ENCODE results near the gene CDK8.

DNA sequence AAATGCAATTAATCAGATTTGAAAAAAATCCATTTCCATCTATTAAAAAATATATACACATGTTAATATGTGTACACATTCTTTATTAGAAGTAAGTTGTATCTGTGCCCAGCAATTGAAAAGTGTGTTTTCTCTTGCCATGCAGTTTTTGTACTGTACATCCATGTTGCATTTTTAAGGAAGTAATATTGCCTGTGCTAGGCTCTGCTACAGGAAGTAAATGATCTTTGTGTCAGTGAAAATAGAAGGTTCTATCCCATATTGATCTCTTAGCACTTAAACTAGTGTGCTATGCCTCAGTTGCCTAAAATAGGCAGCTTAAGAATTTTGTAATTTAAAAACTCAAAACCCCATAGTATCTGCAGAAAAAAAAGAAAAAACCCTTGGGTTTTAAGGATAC, 122.5 kb downstream of the CDK8 start:
- no peak for TF ChIP-seq POLR2AphosphoS5 (IDR thresholded peaks at IDR 0.05; ENCODE audit: insufficient read depth in 1 of 2, low read depth in 1 of 2)
- TF ChIP-seq, protein P1, sequence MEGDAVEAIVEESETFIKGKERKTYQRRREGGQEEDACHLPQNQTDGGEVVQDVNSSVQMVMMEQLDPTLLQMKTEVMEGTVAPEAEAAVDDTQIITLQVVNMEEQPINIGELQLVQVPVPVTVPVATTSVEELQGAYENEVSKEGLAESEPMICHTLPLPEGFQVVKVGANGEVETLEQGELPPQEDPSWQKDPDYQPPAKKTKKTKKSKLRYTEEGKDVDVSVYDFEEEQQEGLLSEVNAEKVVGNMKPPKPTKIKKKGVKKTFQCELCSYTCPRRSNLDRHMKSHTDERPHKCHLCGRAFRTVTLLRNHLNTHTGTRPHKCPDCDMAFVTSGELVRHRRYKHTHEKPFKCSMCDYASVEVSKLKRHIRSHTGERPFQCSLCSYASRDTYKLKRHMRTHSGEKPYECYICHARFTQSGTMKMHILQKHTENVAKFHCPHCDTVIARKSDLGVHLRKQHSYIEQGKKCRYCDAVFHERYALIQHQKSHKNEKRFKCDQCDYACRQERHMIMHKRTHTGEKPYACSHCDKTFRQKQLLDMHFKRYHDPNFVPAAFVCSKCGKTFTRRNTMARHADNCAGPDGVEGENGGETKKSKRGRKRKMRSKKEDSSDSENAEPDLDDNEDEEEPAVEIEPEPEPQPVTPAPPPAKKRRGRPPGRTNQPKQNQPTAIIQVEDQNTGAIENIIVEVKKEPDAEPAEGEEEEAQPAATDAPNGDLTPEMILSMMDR (IDR thresholded peaks at IDR 0.05), result no peak
- TF ChIP-seq POLR2A (IDR thresholded peaks at IDR 0.05), result no peak

Measured in vagina (tissue), 2 donors.